AG08395 (cell line): ENCODE measurements around the gene KDM4C.
"Not testable (repeated sequence)": the region's sequence is repeated elsewhere in the genome, so short reads cannot be mapped to it uniquely, and the experiment has no call there.

Source experiments
- DNase-seq: peaks from one replicate; pipeline ENCODE4 v3.0.0; 2012; ENCODE audit warnings: mixed read lengths, low spot score

KDM4C gene

DNA sequence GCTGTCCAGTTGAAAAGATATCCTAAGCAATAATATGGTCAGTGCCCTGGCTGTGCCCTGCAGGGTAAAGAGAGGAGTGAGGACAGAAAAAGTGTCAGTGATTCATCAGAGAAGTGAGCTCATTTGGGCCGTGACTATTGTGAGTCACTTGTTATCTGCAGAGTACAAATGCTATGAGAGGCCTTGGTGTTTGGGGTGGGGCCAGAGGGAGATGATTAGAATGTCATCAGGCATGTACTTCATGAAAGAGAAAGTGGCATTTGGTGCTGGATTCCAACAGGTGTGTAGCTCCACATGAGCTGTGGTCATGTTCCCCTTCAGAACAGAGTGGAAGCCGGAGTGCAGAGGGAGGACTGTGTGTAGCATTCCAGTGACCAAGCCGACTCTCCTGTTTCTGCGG lies 174.1 kb downstream of the KDM4C start:
- peak; percentile 83 for DNase-seq

DNA sequence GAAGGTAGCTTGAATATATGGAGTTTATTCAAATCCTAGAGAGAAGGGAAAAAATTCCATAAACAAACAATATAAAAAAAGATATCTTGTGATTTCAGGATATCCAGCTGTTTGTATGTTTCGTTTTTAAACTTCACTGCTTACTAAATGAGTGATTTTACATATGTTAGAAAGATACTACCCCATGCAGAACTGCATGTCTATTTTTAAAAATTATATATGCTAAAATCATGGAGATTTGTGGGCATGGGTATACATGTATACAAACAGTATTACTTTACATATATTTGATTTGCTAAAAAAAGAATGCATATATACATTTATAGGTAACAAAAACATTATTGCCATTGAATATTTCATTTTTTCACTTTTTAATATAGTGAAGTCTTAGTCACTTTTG lies 178.3 kb downstream of the KDM4C start:
- no peak for DNase-seq

DNA sequence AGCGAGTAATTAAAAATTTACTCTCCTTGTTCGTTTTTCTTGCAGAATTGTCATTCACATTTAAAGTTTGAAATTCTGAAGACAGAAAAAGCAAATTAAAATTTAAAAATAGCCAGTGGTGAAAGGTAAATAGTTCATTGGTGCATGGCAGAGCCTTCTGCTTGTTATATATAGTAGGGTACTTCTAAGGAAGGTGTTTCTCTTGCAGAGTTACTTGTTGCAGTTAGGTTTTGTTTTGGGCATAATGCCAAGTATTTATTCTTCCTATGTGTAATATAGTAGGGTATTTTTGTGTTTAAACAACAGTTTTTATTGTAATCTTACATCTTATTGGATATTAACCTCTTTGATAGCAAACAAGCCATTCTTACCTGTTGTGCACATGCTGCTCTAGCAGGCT lies 179.4 kb downstream of the KDM4C start:
- DNase-seq = no peak

DNA sequence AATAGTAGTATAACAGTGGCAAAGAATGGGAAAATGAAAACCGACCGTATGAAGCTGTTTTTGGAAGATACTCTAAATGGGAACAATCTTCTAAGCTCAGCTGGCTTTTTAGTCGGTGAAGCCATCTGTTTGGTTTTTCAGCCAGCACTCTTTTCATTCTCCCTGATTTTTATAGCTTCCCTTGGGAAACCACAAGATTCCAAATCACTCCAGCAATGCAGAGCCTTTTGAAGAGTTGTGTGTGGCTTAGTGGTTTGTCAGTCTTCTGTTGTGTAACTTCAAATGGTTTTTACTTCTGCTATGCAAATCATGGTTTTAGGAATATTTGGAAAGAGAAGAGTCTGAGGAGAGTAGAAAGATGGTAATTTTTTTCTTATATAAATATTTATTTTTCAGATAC lies 180.7 kb downstream of the KDM4C start:
- peak; percentile 81 for DNase-seq

DNA sequence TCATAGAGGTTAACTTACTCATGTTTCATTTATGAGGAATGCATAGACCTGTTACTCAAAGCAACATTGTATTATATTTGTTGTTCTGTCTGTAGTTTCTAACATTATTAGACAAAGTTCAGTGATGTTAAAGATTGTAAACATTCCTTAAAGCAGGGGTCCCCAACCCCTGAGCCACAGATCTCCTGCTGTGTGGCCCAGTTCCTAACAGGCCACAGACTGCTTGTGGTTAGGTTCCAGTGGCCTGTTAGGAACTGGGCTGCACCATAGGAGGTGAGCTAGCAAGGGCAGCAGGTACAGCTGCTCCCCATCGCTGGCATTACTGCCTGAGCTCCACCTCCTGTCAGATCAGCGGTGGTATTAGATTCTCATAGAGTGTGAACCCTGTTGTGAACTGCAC lies 181.1 kb downstream of the KDM4C start:
- DNase-seq = no peak

DNA sequence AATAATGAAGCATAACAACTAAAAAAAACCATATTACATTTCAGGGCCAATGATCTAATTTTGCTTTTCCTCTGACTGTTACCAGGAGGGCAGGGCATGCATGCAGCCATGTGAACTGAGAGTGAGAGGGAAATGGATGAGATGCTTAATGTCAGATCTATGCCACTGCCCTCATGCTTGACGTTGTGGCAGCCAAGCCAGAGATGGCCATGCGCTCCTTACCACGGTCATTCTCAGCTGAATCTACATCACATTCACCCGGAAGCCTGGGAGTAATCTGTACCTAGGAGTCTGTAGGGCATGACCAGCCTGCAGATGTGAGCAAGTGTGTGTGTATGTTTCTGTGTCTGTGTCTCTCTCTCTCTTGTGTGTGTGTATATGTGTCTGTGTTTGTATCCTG lies 183.7 kb downstream of the KDM4C start:
- no peak for DNase-seq

DNA sequence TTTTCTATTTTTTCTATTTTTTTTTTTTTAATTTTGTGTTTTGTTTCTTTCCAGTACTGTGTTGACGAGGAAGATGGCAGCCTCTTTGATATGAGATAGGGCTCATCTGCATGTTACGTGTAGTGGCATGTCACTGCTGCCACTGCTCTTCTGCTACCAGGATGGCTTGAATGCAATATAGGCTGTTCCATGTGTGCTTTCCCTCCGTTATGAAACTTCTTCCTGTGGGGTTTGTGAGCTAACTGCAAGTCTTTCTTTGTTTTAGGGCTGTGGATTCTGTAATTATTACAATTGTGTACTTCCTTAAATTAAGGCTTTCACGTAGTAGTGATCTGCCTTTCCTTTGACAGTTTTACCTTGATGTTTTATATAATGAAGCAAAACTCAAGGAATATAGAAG lies 184.6 kb downstream of the KDM4C start:
- no peak for DNase-seq

DNA sequence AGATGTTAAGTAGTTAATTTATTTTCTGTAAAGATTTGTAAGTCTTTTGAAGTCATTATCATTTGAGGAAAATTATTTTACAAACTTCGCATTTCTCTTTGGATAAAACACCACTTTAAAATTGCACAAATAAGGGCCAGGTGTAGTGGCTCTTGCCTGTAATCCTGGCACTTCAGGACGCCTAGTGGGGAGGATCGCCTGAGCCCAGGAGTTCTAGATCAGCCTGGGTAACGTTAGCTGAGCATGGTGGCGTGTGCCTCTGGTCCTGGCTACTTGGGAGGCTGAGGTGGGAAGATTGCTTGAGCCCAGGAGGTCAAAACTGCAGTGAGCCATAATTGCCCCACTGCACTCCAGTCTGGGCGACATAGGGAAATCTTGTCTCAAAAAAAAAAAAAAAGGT lies 185.5 kb downstream of the KDM4C start:
- no peak for DNase-seq

DNA sequence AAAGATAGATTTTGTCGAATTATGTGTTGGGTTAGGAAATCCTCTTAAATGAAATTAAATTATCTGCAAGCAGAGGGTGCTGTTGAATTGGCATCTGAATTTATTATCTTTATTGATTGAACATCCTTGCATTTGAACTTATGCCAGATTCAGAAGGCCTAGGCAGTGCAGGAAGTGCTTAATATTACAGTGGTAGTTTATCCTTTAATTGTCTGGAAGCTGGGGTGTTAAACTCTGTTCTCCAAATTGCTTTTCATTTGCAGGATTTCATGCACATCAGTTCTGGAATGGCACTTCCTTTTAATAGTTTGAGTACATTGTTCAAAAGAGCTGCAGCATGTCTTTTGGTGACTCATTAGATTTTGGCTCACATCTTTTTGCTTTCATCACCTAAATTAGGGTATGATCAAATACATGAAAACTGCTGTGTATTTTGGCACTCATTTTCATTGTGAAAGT lies 186.3 kb downstream of the KDM4C start:
- DNase-seq = peak; percentile 60

DNA sequence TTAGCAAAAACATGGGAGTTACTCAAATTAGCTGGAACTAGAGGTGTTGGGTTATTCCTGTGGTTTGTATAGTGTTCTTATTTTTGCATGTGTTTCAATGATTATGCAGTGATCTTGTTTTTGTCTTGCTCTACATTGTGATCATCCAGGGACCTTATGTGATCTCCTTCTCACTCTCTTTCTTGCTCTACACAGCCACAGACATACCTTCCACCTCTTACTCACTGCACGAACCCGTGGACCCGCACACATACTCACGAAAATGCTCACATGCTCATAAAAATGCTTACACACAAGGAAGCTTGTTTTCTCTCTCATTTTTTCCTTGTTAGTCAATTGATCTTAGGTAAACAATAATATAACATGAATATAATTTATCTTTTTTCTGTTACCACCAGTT lies 187.1 kb downstream of the KDM4C start:
- DNase-seq = no peak

DNA sequence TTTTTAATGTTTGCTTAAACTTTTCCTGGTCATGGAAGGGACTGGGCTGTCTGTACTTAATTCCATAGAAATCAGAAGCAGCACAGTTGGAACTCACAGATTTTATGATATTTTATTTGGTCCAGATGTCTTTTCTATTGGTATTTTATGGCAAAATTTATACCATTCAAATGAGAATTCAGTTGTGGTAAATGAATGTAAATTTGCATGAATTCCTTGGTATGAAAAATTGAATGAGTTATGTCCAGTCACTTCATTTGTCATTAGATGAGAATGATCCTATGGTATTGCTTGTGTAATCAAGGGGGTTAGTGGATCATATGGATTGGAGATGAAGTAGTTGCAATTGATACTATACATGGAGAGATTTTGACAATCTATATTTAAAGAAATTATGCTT lies 188.0 kb downstream of the KDM4C start:
- no peak for DNase-seq

DNA sequence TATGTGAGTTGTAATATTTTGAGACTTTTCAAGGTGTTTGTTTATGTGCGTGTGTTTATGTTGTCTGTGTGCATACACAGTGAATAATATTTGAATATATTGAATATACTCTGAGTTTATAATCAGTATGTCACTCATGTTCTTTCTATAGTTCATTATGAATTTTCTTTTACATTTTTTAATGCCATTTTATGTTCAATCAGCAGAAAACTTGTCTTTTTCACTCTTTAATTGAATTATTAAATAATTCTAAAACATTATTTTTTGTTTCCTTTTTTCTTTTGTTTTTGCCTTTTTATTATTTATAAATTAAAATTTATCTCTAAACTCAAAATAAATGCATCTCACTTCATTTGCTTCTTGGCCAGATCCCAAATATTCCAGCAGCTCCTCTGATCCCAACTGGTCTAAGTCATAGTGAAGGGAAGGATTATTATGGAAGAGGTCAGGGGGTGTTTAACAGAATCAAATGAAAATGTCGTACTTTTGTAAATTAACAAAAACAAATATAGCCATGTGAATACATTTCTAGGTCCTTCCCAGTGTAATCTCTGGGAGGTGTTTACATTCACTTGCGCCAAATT lies 188.9 kb downstream of the KDM4C start:
- DNase-seq = no peak

DNA sequence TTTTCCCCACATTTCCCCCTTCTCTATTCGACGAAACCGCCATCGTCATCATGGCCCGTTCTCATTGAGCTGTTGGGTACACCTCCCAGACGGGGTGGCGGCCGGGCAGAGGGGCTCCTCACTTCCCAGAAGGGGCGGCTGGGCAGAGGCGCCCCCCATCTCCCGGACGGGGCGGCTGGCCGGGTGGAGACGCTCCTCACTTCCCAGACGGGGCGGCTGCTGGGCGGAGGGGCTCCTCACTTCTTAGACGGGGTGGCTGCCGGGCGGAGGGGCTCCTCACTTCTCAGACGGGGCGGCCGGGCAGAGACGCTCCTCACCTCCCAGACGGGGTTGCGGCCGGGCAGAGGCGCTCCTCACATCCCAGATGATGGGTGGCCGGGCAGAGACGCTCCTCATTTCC lies 191.1 kb downstream of the KDM4C start:
- DNase-seq = not testable (repeated sequence)

DNA sequence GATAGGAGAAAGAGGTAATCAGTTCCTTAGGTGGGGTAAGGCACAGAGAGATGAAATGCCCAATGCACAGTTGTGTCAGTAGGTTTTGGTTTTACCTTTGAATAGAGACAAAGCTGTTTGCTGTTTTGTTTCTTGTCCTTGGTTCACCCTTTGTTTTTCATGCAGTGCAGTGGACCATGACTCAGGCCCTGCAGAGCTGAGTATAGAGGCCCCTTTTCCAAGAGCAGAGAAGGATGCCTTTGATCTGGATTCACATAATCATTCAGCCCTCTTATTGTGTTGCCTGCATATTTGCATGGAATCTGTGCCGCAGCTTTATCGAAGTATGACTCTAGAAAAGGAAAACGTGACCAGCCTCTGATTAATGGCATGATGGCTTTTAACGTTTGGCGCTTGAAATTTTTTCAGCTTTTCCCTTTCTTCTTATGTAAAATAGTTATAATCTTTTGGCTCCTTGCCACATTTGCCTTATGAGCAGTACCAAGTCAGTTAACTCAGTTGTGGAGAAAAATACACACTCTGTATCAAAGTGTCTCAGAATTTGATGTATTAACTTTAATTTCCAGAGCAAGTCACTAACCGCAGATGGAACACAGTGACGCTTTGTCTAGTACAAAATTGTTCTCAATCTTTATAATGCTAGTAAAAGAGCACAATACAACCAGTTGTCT lies 197.6 kb downstream of the KDM4C start:
- peak; percentile 55 for DNase-seq

DNA sequence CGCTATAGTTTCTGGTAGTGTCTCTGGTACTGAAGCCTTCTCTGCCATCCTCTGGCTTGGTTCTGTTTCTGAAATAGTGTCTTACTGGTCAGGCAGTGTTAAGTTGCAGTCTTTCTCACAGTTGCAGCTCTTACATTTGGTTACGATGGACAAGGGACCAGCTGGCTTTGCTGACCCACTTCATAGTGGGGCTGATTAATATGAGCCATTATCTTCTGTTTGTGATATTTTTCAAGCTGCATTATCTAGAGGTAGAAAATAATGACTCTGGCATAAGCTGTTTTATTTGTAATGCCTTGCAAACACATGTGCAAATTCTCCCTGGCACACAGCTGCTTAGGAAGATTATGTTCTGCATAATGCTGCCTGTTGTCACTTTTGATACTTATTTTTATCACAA lies 199.1 kb downstream of the KDM4C start:
- no peak for DNase-seq

DNA sequence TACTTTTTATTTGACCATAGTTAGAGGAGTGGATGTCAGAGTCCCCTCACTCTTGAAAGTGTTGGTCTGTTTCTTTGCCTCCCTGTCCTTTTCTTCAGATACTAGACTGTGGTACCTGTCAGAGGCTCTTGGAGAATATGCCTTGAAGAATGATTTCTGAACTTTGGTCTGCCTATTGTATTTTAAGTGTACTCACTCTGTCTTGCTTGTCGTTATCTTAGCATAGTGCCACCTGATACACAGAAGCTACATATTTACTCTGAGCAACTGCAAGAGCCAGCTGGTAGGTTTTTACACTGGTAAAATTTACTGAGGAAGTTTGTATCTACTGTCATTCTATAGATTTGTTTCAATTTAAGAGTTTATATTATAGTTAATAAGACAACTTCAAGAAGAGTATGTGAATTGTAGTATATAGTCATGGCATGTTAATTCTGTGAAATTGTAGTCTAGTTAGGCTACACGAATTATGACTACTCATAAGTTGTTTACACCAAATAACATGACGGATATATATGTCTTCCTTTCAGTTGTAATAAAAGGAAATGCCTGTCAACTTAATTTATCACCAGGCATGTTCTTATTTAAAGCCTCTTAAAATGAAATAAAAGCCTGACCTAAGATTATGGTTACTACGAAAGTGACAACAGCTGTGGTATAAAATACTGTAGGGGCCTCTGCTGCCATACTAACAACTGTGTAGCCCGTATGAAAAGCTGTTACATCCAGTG lies 201.7 kb downstream of the KDM4C start:
- DNase-seq = no peak

DNA sequence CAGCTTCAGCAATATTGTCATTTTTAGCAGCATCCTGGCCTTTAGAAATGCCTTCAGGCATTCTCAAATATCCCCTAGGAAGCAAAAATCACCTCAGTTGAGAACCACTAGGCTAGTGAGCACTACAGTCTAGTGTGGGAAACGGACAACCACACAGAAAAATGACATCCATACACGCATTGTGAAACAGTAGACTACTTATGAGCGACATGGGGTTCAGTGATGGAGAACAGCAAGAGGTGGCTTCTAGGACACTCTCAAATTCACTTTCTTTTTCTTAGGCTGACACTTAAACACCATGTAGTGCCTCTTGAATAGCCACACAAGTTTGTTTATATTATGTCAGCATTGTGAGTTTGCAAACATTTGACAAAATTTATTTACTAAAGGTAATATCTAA lies 203.0 kb downstream of the KDM4C start:
- no peak for DNase-seq

DNA sequence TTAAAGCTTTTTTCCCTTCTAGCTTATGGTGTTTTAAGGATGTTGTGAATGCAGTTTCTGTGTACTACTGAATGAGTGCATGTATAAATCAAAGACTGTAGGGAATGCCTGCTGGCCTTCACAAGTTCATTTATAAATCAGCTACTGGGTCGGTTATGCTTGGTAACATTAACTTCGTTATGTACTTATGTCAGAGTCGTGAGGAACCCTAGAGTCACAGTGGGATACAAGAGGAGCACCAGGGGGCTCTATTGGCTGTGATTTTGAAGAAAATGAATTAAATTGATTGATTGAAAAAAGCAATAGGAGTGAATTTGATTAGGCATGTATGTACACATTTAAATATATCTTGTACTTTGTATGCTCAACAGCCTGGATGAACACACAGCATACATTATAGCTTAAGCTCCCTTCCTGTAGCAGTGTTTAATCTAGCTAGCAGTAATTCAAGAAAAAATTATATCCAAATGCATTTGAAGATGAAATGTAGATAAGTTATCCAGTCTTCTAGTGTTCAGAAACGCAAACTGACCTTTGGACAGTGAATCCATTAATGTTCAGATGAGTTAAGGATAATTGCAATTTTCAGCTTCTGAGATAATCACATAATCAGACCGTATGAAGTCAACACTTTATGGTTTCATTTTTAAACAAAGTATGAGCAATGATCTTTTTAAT lies 204.2 kb downstream of the KDM4C start:
- DNase-seq = no peak

DNA sequence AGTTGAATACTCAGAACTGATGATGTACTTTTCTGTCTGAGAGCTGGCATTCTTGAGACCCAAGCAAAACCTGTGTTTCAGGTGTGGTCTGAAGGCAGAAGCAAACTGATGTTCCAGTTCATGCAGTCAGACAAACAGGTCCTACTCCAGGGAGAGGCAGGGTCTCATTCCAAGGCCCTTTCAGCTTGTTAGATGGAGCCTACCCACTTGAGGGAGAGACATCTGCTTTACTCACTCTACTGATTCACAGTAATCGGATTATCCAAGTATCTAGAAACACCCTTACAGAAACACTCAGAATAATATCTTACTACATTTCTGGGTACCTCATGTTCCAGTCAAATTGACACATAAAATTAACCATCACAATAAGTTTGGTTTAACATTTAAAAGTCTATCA lies 207.8 kb downstream of the KDM4C start:
- DNase-seq = no peak

DNA sequence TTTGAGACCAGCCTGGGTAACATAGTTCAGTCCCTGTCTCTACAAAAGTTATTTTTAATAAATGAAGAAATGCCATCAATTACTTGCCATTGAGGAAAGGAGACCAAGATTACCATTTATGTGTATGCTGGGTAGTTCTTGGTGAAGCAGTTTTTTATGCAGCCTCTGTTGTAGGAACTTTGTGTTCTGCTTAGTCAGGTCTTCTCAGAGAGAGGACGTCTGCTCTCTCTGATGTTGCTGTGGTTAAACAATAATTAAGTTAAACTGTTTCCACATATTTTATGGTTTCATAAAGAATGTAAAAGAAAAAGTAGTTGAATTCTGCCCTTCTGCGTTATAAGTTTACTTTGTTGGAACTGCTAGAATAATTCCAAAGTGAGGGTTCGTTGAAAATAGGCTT lies 210.5 kb downstream of the KDM4C start:
- DNase-seq = peak; percentile 18

DNA sequence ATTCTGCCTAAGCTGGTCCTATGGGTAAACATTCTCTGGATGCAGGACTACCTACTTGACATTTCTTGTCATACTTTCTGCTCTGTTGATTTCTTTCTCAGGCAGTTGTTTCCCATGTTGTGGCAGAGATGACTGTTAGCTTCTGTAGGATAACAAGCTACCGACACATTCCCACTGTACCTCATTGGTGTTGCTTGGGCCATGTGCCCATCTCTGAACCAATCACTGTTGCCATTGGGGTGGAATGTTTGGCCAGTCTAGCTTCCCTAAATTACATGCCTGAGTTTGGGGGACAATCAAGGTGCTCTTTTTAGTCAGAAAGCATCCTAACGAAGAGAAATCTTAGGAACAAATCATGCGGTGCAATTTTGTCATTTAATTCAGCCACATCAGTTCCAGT lies 212.0 kb downstream of the KDM4C start:
- no peak for DNase-seq

DNA sequence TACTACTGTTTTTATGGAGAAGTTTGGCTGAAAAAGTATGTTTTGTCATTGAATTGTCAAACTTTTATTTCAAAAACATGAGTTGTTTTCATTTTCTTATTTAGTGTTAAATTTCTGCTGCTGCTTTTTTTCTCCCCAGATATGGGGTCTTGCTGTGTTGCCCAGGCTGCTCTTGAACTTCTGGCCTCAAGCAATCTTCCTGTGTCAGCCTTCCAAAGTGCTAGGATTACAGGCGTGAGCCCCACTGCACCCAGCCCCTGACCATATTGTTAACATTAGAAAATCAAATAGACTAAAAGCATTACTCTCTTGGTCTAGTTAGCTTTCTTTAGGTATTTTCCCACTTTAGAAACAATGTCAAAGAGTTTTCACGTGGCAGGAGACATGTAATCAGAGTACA lies 215.3 kb downstream of the KDM4C start:
- DNase-seq = no peak

DNA sequence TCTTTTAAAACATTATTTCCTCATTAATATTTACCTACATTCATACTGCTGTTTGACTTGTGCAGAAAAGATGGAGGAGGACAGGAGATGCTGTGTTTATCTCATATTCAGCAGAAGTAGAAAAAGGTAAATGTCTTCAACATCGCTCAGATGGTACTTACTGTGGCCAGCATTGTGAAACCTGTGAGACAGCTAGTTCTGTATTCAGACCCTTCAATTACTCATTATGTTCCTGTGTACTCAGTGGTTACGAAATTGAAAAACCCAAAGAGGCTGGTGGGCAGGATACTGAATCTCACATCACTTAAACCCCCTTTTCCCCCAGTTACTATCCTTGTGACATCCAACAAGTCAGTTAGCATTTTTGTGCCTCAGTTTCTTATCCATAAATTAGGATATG lies 216.0 kb downstream of the KDM4C start:
- no peak for DNase-seq
